Neural cell (in vitro differentiated cells): ENCODE results near the gene SHISAL2B. TPM values are rescaled to one million over a fixed set of nuclear protein-coding genes. Genes with fewer than 3 reads are reported as not detected.

ENCODE experiments used
- H2AFZ ChIP-seq: fragments of 200-600, 300-800 bp; sonication (generic), shearing (Covaris generic); 2 replicates; pipeline ENCODE4 v1.6.0; 2014; ENCODE audit warnings: low read depth, mild to moderate bottlenecking, antibody characterized with exemption, low read length, moderate library complexity
- H3F3A ChIP-seq: fragments of 200-600 bp; shearing (Covaris generic); 2 replicates; pipeline ENCODE4 v1.6.1; 2016; ENCODE audit warnings: mild to moderate bottlenecking, moderate library complexity, mixed read lengths, antibody characterized with exemption, low read length; ENCODE audit not compliant: insufficient read depth, poor library complexity, severe bottlenecking
- H3K27ac ChIP-seq: fragments of 200-600, 300-800 bp; sonication (generic), shearing (Covaris generic); 2 replicates; pipeline ENCODE4 v1.5.1; 2014; ENCODE audit warnings: mild to moderate bottlenecking, low read length, moderate library complexity
- H3K27me3 ChIP-seq: fragments of 300-800, 200-600 bp; sonication (generic), shearing (Covaris generic); 2 replicates; pipeline ENCODE4 v1.6.0; 2014; ENCODE audit warnings: mild to moderate bottlenecking, low read depth, low read length, moderate library complexity; ENCODE audit not compliant: insufficient read depth
- H3K36me3 ChIP-seq: fragments of 300-800, 200-600 bp; sonication (generic), shearing (Covaris generic); 2 replicates; pipeline ENCODE4 v1.5.1; 2014; ENCODE audit warnings: mild to moderate bottlenecking, antibody characterized with exemption, low read length, moderate library complexity; ENCODE audit not compliant: insufficient read depth
- H3K4me2 ChIP-seq: fragments of 300-800, 200-600 bp; sonication (generic), shearing (Covaris generic); 2 replicates; pipeline ENCODE4 v1.6.0; 2014; ENCODE audit warnings: mild to moderate bottlenecking, low read length
- H3K4me3 ChIP-seq: fragments of 300-800, 200-600 bp; sonication (generic), shearing (Covaris generic); 2 replicates; pipeline ENCODE4 v1.5.1; 2014; ENCODE audit warnings: mild to moderate bottlenecking, low read length, moderate library complexity
- H3K79me2 ChIP-seq: fragments of 200-600 bp; shearing (Covaris generic); replicated peaks from 2 replicates; pipeline ENCODE4 v1.6.0; 2014; ENCODE audit warnings: mild to moderate bottlenecking, low read length, moderate library complexity; ENCODE audit not compliant: insufficient read depth
- H3K9ac ChIP-seq: fragments of 300-800, 200-600 bp; sonication (generic), shearing (Covaris generic); 2 replicates; pipeline ENCODE4 v1.6.1; 2016; ENCODE audit warnings: mild to moderate bottlenecking, low read length, mixed read lengths
- H3K9me2 ChIP-seq: fragments of 200-600 bp; shearing (Covaris generic); 2 replicates; pipeline ENCODE4 v1.6.1; 2016; ENCODE audit warnings: mild to moderate bottlenecking, low read length, mixed read lengths; ENCODE audit not compliant: insufficient read depth
- H3K9me3 ChIP-seq: fragments of 200-600, 300-800 bp; sonication (generic), shearing (Covaris generic); 2 replicates; pipeline ENCODE4 v1.6.1; 2016; ENCODE audit warnings: mild to moderate bottlenecking, mixed run types, low read length, moderate library complexity, mixed read lengths
- H4K20me1 ChIP-seq: fragments of 200-600 bp; shearing (Covaris generic); 2 replicates; pipeline ENCODE4 v1.6.1; 2016; ENCODE audit warnings: mild to moderate bottlenecking, mixed run types; ENCODE audit not compliant: insufficient read depth
- CTCF ChIP-seq: fragments of 450-650 bp; IDR thresholded peaks from 2 replicates; pipeline ENCODE4 v1.5.1; 2014; ENCODE audit warnings: antibody characterized with exemption, mild to moderate bottlenecking, moderate library complexity; ENCODE audit not compliant: poor library complexity, severe bottlenecking
- EP300 ChIP-seq: fragments of 450-650 bp; conservative IDR thresholded peaks from 2 replicates; pipeline ENCODE4 v1.6.1; 2014; ENCODE audit warnings: antibody characterized with exemption, mild to moderate bottlenecking, moderate library complexity; ENCODE audit not compliant: poor library complexity, severe bottlenecking
- EZH2 ChIP-seq: fragments of 200-600, 300-800 bp; shearing (Covaris generic), sonication (generic); IDR thresholded peaks from 2 replicates; pipeline ENCODE4 v1.6.1; 2014; ENCODE audit warnings: antibody characterized with exemption, low read length, borderline replicate concordance, mild to moderate bottlenecking; ENCODE audit not compliant: insufficient read depth, poor library complexity, severe bottlenecking
- MXI1 ChIP-seq: fragments of 450-650 bp; conservative IDR thresholded peaks from 2 replicates; pipeline ENCODE4 v1.6.1; 2014; ENCODE audit warnings: antibody characterized with exemption, mild to moderate bottlenecking; ENCODE audit not compliant: poor library complexity, severe bottlenecking
- POLR2AphosphoS5 ChIP-seq: IDR thresholded peaks from 2 replicates; pipeline ENCODE4 v1.6.1; 2012
- RAD21 ChIP-seq: fragments of 450-650 bp; conservative IDR thresholded peaks from 2 replicates; pipeline ENCODE4 v1.6.1; 2014; ENCODE audit warnings: antibody characterized with exemption, mild to moderate bottlenecking, moderate library complexity
- REST ChIP-seq: IDR thresholded peaks from 2 replicates; pipeline ENCODE4 v1.6.1; 2012; ENCODE audit warnings: borderline replicate concordance
- SMC3 ChIP-seq: fragments of 450-650 bp; conservative IDR thresholded peaks from 2 replicates; pipeline ENCODE4 v1.6.1; 2014; ENCODE audit warnings: antibody characterized with exemption, mild to moderate bottlenecking, moderate library complexity; ENCODE audit not compliant: poor library complexity
- TAF1 ChIP-seq: IDR thresholded peaks from 2 replicates; pipeline ENCODE4 v1.6.1; 2012; ENCODE audit warnings: low read depth
- polyA plus RNA-seq: library from polyadenylated mRNA; depleted of rRNA; stranded (reverse); fragments of >200 nt; gene quantifications from 2 replicates; pipeline ENCODE4 v1.2.3, GENCODE V29; 2014

SHISAL2B gene
- polyA plus RNA-seq, 1 donor from 2014 or later: not detected

- no peak overlapping the region for H3K9ac ChIP-seq
- H3K4me3 ChIP-seq: no peak overlapping the region
- H3K36me3 ChIP-seq: no peaks in the 10 kb centered on the region
- H2AFZ ChIP-seq: no peak overlapping the region
- no peak overlapping the region for H3K27ac ChIP-seq
- H3K4me2 ChIP-seq: no peak overlapping the region
- H4K20me1 ChIP-seq: no peaks in the 10 kb centered on the region
- TF ChIP-seq CTCF: no peak
- TF ChIP-seq EZH2: no peak
- no peak for TF ChIP-seq SMC3
- TF ChIP-seq REST: no peak
- TF ChIP-seq MXI1: no peak
- no peak for TF ChIP-seq POLR2AphosphoS5
- no peak for TF ChIP-seq EP300
- TF ChIP-seq TAF1: no peak
- H3K9me2 ChIP-seq: no peaks in the 10 kb centered on the region
- H3K79me2 ChIP-seq: no peaks in the 10 kb centered on the region
- no peaks in the 10 kb centered on the region for H3F3A ChIP-seq
- H3K9me3 ChIP-seq: no peaks in the 10 kb centered on the region
- H3K27me3 ChIP-seq: no peaks in the 10 kb centered on the region
Observed at GRCh38 chr5:64653766-64654560, 36.3 kb upstream of the SHISAL2B start.

GRCh38 chr5:64654561-64654938 lies 35.8 kb upstream of the SHISAL2B start:
- Histone ChIP-seq H3K27ac (no peak overlapping the region), H3K27me3 (no peaks in the 10 kb centered on the region), H3K9me2 (no peaks in the 10 kb centered on the region), H3F3A (no peaks in the 10 kb centered on the region), H3K9me3 (no peaks in the 10 kb centered on the region), H3K79me2 (no peaks in the 10 kb centered on the region), H3K4me2 (no peak overlapping the region), H3K36me3 (no peaks in the 10 kb centered on the region), H4K20me1 (no peaks in the 10 kb centered on the region), H3K9ac (no peak overlapping the region), H2AFZ (no peak overlapping the region), H3K4me3 (no peak overlapping the region)
- TF ChIP-seq REST: no peak
- TF ChIP-seq POLR2AphosphoS5: no peak
- no peak for TF ChIP-seq EZH2
- no peak for TF ChIP-seq EP300
- no peak for TF ChIP-seq MXI1
- no peak for TF ChIP-seq SMC3
- no peak for TF ChIP-seq RAD21
- no peak for TF ChIP-seq CTCF
- TF ChIP-seq TAF1: no peak
